Activated CD8-positive, alpha-beta T cell treated with anti-CD3 and anti-CD28 coated beads, Interleukin-2, amount 10 ng/mL, durations not matched to agents 7 days and 5 days (primary cell): ENCODE data around the gene FHIT. TPM values are rescaled to one million over a fixed set of nuclear protein-coding genes. Genes with fewer than 3 reads are reported as not detected.

Experiments
- ATAC-seq: fragments of 150-1000 bp; cut with Tn5 transposase; one replicate; pipeline ENCODE4 v1.10.0; 2021; ENCODE audit warnings: moderate library complexity
- CTCF ChIA-PET: fragments of 350-600 bp; sonication (Branson Sonifier 250); formaldehyde crosslinking; loops from one replicate; lab custom pipeline; 2021; ENCODE audit warnings: antibody characterized with exemption; lab: Charles Lee
- POLR2A ChIA-PET: fragments of 350-600 bp; sonication (Branson Sonifier 250); formaldehyde crosslinking; loops from one replicate; lab custom pipeline; 2021; ENCODE audit warnings: antibody characterized with exemption; lab: Charles Lee
- DNase-seq: peaks from one replicate; pipeline ENCODE4 v3.0.0-alpha.2; 2020
- H3K27ac Mint-ChIP-seq: one replicate; pipeline ENCODE4 v1.8.0; 2021; ENCODE audit warnings: mild to moderate bottlenecking, mixed read lengths
- H3K27me3 Mint-ChIP-seq: one replicate; pipeline ENCODE4 v1.8.0; 2021; ENCODE audit warnings: low read depth, mixed read lengths
- H3K36me3 Mint-ChIP-seq: one replicate; pipeline ENCODE4 v1.8.0; 2021; ENCODE audit warnings: low read depth, mixed read lengths
- H3K4me1 Mint-ChIP-seq: one replicate; pipeline ENCODE4 v1.8.0; 2021; ENCODE audit warnings: low read depth, mixed read lengths
- H3K4me3 Mint-ChIP-seq: one replicate; pipeline ENCODE4 v1.8.0; 2021; ENCODE audit warnings: mild to moderate bottlenecking, mixed read lengths
- H3K9me3 Mint-ChIP-seq: one replicate; pipeline ENCODE4 v1.8.0; 2022; ENCODE audit warnings: mixed read lengths; ENCODE audit not compliant: insufficient read depth
- total RNA-seq, 2 experiments: library from RNA; stranded (reverse); gene quantifications; one replicate each; pipeline ENCODE4 v1.2.3, GENCODE V29; 2021

The FHIT gene
- total RNA-seq, 2 experiments from 2014 or later = 4.8 TPM

DNA sequence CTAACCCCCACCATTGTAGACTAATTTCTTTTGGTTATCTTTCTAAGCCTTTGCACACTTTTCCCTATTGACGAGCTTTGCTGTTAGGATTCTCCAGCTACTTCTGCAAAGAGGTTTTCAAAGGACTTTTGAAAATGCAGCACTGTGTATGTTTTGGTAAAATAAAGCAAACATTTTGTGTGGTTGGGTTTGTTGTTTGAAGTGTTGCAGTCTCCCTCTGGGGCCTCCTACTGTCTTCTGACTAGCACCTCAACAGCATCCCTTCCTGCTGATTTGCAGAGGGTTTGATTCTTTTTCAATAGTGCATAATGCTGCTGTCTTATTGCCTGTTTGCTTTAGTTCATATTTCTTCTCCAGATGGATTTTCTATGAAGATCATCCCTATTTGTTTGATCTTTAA lies 1426.4 kb downstream of the FHIT start:
- Mint-ChIP-seq H3K27me3 (no peaks in the 10 kb centered on the region), H3K36me3 (peaks cover 2% of the 10 kb centered on the region), H3K9me3 (no peaks in the 10 kb centered on the region), H3K27ac (no peak overlapping the region), H3K4me3 (no peak overlapping the region), H3K4me1 (no peaks in the 10 kb centered on the region)
- no peak for ATAC-seq
- ChIA-PET POLR2A (no interaction called here), CTCF (no interaction called here)
- DNase-seq = no peak

GRCh38 chr3:59821274-59821673 lies 1430.0 kb downstream of the FHIT start:
- Mint-ChIP-seq H3K4me1 (no peaks in the 10 kb centered on the region), H3K9me3 (no peaks in the 10 kb centered on the region), H3K27ac (no peak overlapping the region), H3K27me3 (no peaks in the 10 kb centered on the region), H3K36me3 (peaks cover 2% of the 10 kb centered on the region), H3K4me3 (no peak overlapping the region)
- ATAC-seq (no peak), DNase-seq (no peak)
- CTCF ChIA-PET = no interaction called here
- POLR2A ChIA-PET = no interaction called here

GRCh38 chr3:59820352-59820934 lies 1430.8 kb downstream of the FHIT start:
- Mint-ChIP-seq H3K27me3 (no peaks in the 10 kb centered on the region), H3K9me3 (no peaks in the 10 kb centered on the region), H3K4me1 (no peaks in the 10 kb centered on the region), H3K27ac (no peak overlapping the region), H3K4me3 (no peak overlapping the region), H3K36me3 (peaks cover 2% of the 10 kb centered on the region)
- POLR2A ChIA-PET = no interaction called here
- ATAC-seq = no peak
- no peak for DNase-seq
- CTCF ChIA-PET = no interaction called here

- Mint-ChIP-seq H3K9me3 (no peaks in the 10 kb centered on the region), H3K27me3 (no peaks in the 10 kb centered on the region), H3K4me3 (no peak overlapping the region), H3K4me1 (no peaks in the 10 kb centered on the region), H3K27ac (no peak overlapping the region), H3K36me3 (peaks cover 2% of the 10 kb centered on the region)
- POLR2A ChIA-PET = no interaction called here
- ATAC-seq = no peak
- DNase-seq = no peak
- CTCF ChIA-PET = no interaction called here
These were observed 1432.3 kb downstream of the FHIT start for GRCh38 chr3:59818919-59819300.

GRCh38 chr3:59818033-59818918 lies 1433.0 kb downstream of the FHIT start:
- Mint-ChIP-seq H3K27me3 (no peaks in the 10 kb centered on the region), H3K36me3 (peaks cover 2% of the 10 kb centered on the region), H3K9me3 (no peaks in the 10 kb centered on the region), H3K27ac (no peak overlapping the region), H3K4me1 (no peaks in the 10 kb centered on the region), H3K4me3 (no peak overlapping the region)
- ChIA-PET POLR2A (no interaction called here), CTCF (no interaction called here)
- DNase-seq (no peak), ATAC-seq (no peak)

DNA sequence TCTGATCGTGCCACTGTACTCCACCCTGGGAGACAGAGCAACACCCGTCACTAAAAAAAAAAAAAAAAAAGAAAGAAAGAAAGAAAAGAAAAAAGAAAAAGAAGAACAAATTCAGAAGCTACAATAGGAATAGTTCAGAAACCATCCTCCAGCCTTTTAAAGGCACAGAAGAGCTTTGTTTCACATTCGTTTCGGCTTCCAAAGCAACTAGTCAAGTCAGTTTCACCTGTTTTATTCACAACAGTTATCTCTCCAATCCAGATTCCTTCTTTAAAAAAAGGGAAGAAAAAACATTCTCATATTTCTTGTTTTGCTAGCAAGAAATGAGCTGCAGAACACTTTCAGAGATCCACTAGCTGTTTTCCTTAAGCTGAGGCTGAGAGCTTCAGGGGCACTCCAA lies 1433.7 kb downstream of the FHIT start:
- ChIA-PET CTCF (no interaction called here), POLR2A (no interaction called here)
- Mint-ChIP-seq H3K36me3 (peaks cover under 1% of the 10 kb centered on the region), H3K4me3 (no peak overlapping the region), H3K27me3 (no peaks in the 10 kb centered on the region), H3K9me3 (no peaks in the 10 kb centered on the region), H3K27ac (no peak overlapping the region), H3K4me1 (no peaks in the 10 kb centered on the region)
- no peak for DNase-seq
- no peak for ATAC-seq

GRCh38 chr3:59816312-59816711 lies 1434.9 kb downstream of the FHIT start:
- ATAC-seq (no peak), DNase-seq (no peak)
- Mint-ChIP-seq H3K36me3 (no peaks in the 10 kb centered on the region), H3K27me3 (no peaks in the 10 kb centered on the region), H3K4me3 (no peak overlapping the region), H3K9me3 (no peaks in the 10 kb centered on the region), H3K27ac (no peak overlapping the region), H3K4me1 (no peaks in the 10 kb centered on the region)
- POLR2A ChIA-PET = no interaction called here
- CTCF ChIA-PET = no interaction called here

- Mint-ChIP-seq H3K27ac (no peak overlapping the region), H3K4me1 (peaks cover 10% of the 10 kb centered on the region), H3K36me3 (no peaks in the 10 kb centered on the region), H3K4me3 (no peak overlapping the region), H3K9me3 (no peaks in the 10 kb centered on the region), H3K27me3 (no peaks in the 10 kb centered on the region)
- ChIA-PET CTCF (interaction anchor here (0.7 kb wide), 1 partner anchor 42 kb away, joined by 3 read pairs; no protein-coding TSS in a partner anchor), POLR2A (no interaction called here)
- ATAC-seq (no peak), DNase-seq (no peak)
These were observed 1438.1 kb downstream of the FHIT start for GRCh38 chr3:59813148-59813538.

- Mint-ChIP-seq H3K36me3 (no peaks in the 10 kb centered on the region), H3K4me1 (peaks cover 10% of the 10 kb centered on the region), H3K27ac (no peak overlapping the region), H3K4me3 (no peak overlapping the region), H3K27me3 (no peaks in the 10 kb centered on the region), H3K9me3 (no peaks in the 10 kb centered on the region)
- ATAC-seq (no peak), DNase-seq (no peak)
- CTCF ChIA-PET = interaction anchor here (4.6 kb wide), 1 partner anchor 236 kb away, joined by 41 read pairs; no protein-coding TSS in a partner anchor
- POLR2A ChIA-PET = no interaction called here
These were observed 1438.8 kb downstream of the FHIT start for GRCh38 chr3:59812237-59813147.

DNA sequence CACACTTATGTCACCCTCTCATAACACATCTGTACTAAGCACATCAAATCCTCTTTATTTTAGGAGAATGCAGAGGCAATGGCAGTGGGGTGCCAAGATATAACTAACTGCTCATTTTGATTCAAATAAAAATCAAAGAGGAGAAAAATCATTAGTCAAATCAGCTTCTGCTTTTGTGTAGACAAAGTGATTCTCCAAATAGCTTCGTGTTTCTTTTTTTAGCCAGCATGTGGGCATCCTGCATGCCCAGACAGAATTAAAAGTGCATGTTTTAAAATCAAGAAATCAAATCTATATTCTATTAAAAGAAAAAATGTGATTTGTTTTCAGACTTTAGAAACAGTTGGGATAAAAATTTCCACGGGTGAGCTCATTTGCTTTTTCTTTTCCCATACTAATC lies 1440.1 kb downstream of the FHIT start:
- ChIA-PET POLR2A (no interaction called here), CTCF (interaction anchor here (1.7 to 4.6 kb wide), 2 partner anchors 235 to 598 kb away, joined by 4 to 41 read pairs; no protein-coding TSS in a partner anchor)
- no peaks in the 10 kb centered on the region for H3K36me3 Mint-ChIP-seq
- no peaks in the 10 kb centered on the region for H3K9me3 Mint-ChIP-seq
- H3K4me3 Mint-ChIP-seq = no peak overlapping the region
- no peaks in the 10 kb centered on the region for H3K27me3 Mint-ChIP-seq
- no peak overlapping the region for H3K27ac Mint-ChIP-seq
- ATAC-seq (no peak), DNase-seq (no peak)
- peaks cover 10% of the 10 kb centered on the region for H3K4me1 Mint-ChIP-seq

DNA sequence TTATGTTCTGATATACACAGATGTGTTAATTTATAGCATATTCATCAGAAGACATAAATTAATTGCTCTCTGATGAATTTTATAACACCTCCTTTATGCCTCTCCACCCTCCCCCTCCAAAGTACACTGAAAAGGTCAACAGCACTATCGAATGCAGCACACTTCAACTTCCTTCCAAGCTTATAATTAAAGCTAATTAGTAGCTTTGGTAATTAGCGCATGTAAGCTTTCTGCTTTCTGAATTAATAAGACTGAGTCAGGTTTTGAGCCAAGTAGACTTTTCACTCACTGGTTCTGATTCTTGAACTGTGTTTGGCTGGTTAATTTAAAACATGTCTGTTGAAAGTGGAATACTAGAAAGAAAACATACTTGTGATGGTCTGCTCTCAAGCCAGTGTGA lies 1440.6 kb downstream of the FHIT start:
- no peaks in the 10 kb centered on the region for H3K9me3 Mint-ChIP-seq
- H3K36me3 Mint-ChIP-seq = no peaks in the 10 kb centered on the region
- H3K27ac Mint-ChIP-seq = no peak overlapping the region
- H3K27me3 Mint-ChIP-seq = no peaks in the 10 kb centered on the region
- ChIA-PET POLR2A (no interaction called here), CTCF (interaction anchor here (0.8 to 4.6 kb wide), 15 partner anchors 19 to 598 kb away, joined by 3 to 41 read pairs (median 3); no protein-coding TSS in a partner anchor)
- no peak for DNase-seq
- no peak for ATAC-seq
- no peak overlapping the region for H3K4me3 Mint-ChIP-seq
- H3K4me1 Mint-ChIP-seq = peaks cover 10% of the 10 kb centered on the region
